GM12865 (cell line): Measurements from ENCODE around the gene MX2.

Experiments used
- DNase-seq: peaks from one replicate; pipeline ENCODE4 v3.0.0; 2010; ENCODE audit warnings: low read depth
- H3K4me3 ChIP-seq: 2 replicates; pipeline ENCODE4 v1.5.1; 2011; ENCODE audit warnings: mild to moderate bottlenecking, low read depth, low read length, control low read depth
- TF ChIP-seq, protein P1 (sequence below): IDR thresholded peaks from 2 replicates; pipeline ENCODE4 v1.5.1; 2011; ENCODE audit warnings: low read length, control low read depth, low read depth, inconsistent platforms; ENCODE audit not compliant: insufficient read depth; ENCODE audit errors: missing control alignments

MX2 gene

DNA sequence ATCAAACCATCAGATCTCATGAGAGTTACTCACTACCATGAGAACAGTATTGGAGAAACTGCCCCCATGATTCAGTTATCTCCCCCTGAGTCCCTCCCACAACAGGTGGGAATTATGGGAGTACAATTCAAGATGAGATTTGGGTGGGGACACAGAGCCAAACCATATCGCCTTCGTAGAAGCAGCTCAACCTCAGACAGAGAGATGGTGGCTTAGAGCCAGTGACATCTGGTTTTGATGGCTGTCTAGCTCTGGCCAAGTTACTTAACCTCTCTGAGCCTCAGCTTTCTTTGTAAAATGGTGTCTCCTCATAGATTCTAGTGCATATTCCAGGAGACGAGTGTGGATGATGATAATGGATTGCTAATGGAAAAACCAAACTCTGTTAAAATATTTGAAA, 91.4 kb downstream of the MX2 start:
- H3K4me3 ChIP-seq = no peak overlapping the region
- TF ChIP-seq, protein P1, sequence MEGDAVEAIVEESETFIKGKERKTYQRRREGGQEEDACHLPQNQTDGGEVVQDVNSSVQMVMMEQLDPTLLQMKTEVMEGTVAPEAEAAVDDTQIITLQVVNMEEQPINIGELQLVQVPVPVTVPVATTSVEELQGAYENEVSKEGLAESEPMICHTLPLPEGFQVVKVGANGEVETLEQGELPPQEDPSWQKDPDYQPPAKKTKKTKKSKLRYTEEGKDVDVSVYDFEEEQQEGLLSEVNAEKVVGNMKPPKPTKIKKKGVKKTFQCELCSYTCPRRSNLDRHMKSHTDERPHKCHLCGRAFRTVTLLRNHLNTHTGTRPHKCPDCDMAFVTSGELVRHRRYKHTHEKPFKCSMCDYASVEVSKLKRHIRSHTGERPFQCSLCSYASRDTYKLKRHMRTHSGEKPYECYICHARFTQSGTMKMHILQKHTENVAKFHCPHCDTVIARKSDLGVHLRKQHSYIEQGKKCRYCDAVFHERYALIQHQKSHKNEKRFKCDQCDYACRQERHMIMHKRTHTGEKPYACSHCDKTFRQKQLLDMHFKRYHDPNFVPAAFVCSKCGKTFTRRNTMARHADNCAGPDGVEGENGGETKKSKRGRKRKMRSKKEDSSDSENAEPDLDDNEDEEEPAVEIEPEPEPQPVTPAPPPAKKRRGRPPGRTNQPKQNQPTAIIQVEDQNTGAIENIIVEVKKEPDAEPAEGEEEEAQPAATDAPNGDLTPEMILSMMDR = no peak
- no peak for DNase-seq

DNA sequence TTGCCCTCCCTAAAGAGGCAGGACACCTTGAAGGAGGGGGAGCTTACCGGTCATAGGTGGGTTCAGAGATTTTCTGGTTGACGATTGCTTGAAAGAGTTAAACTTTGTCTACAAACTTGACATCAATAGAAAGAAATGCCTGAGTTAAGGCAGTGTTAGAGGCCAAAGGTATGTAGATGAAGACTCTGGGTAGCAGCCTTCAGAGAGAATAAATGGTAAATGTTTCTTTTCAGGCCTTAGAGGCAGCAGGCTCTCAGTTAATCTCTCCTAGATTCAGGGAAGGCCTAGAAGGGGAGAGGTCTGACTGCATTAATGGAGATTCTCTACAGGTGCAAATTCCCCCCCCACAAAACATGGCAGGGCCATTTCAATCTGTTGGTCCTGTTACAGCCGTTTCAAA, 91.9 kb downstream of the MX2 start:
- TF ChIP-seq, protein P1 = no peak
- no peak overlapping the region for H3K4me3 ChIP-seq
- no peak for DNase-seq

DNA sequence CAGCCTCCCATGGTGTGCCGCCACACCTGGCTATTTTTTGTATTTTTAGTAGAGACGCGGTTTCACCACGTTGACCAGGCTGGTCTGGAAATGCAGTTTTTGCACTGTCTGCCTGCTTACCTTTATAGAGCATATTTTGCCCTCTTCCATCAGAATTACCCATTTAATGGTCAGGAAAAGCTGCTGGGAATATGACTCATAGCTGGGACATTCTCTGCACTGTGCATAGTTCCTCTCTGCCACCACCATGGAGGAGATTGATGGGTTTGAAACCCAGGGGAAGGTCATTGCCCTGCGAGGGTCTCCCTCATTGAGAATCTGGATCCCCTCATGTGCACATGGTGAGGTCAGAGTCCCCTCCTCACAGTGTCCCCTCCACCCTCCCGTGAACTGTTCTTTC, 96.3 kb downstream of the MX2 start:
- no peak for DNase-seq
- TF ChIP-seq, protein P1 = no peak
- H3K4me3 ChIP-seq = no peak overlapping the region

DNA sequence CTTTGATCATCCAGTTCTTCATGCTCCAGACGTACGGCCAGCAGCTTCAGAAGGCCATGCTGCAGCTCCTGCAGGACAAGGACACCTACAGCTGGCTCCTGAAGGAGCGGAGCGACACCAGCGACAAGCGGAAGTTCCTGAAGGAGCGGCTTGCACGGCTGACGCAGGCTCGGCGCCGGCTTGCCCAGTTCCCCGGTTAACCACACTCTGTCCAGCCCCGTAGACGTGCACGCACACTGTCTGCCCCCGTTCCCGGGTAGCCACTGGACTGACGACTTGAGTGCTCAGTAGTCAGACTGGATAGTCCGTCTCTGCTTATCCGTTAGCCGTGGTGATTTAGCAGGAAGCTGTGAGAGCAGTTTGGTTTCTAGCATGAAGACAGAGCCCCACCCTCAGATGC, 96.7 kb downstream of the MX2 start:
- TF ChIP-seq, protein P1 = no peak
- H3K4me3 ChIP-seq = no peak overlapping the region
- DNase-seq = no peak
